Measurements from ENCODE around the gene SHOX.

DNA sequence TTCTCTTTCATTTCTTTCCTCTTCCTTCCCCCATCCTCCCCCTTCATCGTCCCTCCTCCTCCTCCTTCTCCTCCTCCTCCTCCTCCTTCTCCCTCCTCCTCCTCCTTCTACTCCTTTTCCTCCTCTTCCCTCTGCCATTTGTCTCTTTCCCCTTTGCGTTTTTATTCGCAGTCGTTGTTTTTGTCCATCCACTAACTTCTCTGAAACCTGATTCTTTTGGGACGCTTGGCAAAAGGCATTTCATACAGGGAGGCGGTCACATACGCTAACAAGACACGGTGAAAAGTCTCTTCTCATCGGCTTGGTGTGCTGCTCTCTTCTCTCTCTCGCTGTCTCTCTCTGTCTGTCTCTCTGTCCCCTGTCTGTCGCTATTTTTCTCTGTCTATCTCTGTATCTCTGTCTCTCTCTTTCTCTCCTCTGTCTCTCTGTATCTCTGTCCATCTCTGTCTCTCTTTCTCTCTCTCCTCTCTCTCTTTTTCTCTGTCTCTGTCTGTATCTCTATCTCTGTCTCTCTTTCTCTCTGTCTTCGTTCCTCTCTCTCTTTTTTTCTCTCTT is 5.4 kb upstream of the SHOX start:
- TF ChIP-seq, protein P1, sequence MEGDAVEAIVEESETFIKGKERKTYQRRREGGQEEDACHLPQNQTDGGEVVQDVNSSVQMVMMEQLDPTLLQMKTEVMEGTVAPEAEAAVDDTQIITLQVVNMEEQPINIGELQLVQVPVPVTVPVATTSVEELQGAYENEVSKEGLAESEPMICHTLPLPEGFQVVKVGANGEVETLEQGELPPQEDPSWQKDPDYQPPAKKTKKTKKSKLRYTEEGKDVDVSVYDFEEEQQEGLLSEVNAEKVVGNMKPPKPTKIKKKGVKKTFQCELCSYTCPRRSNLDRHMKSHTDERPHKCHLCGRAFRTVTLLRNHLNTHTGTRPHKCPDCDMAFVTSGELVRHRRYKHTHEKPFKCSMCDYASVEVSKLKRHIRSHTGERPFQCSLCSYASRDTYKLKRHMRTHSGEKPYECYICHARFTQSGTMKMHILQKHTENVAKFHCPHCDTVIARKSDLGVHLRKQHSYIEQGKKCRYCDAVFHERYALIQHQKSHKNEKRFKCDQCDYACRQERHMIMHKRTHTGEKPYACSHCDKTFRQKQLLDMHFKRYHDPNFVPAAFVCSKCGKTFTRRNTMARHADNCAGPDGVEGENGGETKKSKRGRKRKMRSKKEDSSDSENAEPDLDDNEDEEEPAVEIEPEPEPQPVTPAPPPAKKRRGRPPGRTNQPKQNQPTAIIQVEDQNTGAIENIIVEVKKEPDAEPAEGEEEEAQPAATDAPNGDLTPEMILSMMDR (IDR thresholded peaks at IDR 0.05): no peak
- TF ChIP-seq POLR2A (IDR thresholded peaks at IDR 0.05) (no peak), EP300 (IDR thresholded peaks at IDR 0.05) (no peak)

All from upper lobe of left lung (tissue), 4 donors.